ENCODE data around the gene CDK14. TPM values are rescaled to one million over a fixed set of nuclear protein-coding genes. Genes with fewer than 3 reads are reported as not detected.

The CDK14 gene
- total RNA-seq, 4 donors from 2014 or later: 3.3 to 61.6 (median 38.7) TPM

DNA sequence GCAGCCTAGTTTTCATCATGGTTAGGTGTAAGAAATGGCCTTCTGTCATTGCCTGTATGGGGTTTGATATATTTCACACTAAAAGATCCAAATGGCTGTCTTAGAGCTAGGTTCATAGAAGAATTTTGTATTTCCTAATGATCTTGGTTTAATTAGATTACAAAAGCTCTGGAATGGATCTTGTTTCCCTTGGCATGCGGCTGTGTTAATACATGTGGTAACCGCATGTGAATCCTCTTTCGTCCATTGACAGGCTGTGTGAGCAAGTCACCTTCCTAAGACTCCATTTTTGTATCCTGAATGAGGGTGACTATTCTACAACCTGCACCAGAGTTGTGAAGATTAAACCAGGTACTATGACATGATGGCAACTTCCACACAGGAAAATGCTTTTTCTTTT lies 655.8 kb downstream of the CDK14 start:
- H3K27me3 ChIP-seq: no peaks in the 10 kb centered on the region
- no peaks in the 10 kb centered on the region for H3K4me1 ChIP-seq
- no peak for DNase-seq
- no peaks in the 10 kb centered on the region for H3K36me3 ChIP-seq
- intact Hi-C loops (cut with DNase I; ENCODE audit: low total_unique reads): no loop called here
- TF ChIP-seq POLR2A (IDR thresholded peaks at IDR 0.05): no peak
- TF ChIP-seq, protein P1, sequence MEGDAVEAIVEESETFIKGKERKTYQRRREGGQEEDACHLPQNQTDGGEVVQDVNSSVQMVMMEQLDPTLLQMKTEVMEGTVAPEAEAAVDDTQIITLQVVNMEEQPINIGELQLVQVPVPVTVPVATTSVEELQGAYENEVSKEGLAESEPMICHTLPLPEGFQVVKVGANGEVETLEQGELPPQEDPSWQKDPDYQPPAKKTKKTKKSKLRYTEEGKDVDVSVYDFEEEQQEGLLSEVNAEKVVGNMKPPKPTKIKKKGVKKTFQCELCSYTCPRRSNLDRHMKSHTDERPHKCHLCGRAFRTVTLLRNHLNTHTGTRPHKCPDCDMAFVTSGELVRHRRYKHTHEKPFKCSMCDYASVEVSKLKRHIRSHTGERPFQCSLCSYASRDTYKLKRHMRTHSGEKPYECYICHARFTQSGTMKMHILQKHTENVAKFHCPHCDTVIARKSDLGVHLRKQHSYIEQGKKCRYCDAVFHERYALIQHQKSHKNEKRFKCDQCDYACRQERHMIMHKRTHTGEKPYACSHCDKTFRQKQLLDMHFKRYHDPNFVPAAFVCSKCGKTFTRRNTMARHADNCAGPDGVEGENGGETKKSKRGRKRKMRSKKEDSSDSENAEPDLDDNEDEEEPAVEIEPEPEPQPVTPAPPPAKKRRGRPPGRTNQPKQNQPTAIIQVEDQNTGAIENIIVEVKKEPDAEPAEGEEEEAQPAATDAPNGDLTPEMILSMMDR (IDR thresholded peaks at IDR 0.05): no peak
- H3K4me3 ChIP-seq: no peak overlapping the region
- H3K9me3 ChIP-seq: no peaks in the 10 kb centered on the region
- no peak overlapping the region for H3K27ac ChIP-seq

Other genes starting within 250 kb of the CDK14 start
- 10 to 100 TPM; 11.2 to 35.2 (median 19.0) TPM for gene GTPBP10, start 249.6 kb upstream of the CDK14 start, total RNA-seq
- 10 to 100 TPM in 3 of 4 donors, 1 to 10 TPM in 1; 7.4 to 39.5 (median 23.5) TPM for gene CLDN12, start 192.9 kb upstream of the CDK14 start, total RNA-seq
- not detected for gene PTTG1IP2, start 126.7 kb upstream of the CDK14 start, total RNA-seq